Caki2 (cell line): ENCODE measurements around the gene RAB4A. TPM values are rescaled to one million over a fixed set of nuclear protein-coding genes. Genes with fewer than 3 reads are reported as not detected.

ENCODE experiments used
- DNase-seq: peaks from one replicate; pipeline ENCODE4 v3.0.0-alpha.2; 2015; ENCODE audit warnings: low read depth
- in situ Hi-C: cut with HindIII; loops from 2 replicates; pipeline ENCODE4 v1.10.0; 2016; ENCODE audit warnings: low sequenced_read_pairs, low pct_unique_long_range_greater_than_20kb, mixed read lengths
- total RNA-seq: library from RNA; depleted of rRNA; stranded (reverse); fragments of >200 nt; shearing (Covaris generic); gene quantifications from 2 replicates; pipeline ENCODE4 v1.2.3, GENCODE V29; 2014; ENCODE audit warnings: low replicate concordance

The RAB4A gene
- total RNA-seq, 1 experiment from 2014 or later: 65.1 TPM

DNA sequence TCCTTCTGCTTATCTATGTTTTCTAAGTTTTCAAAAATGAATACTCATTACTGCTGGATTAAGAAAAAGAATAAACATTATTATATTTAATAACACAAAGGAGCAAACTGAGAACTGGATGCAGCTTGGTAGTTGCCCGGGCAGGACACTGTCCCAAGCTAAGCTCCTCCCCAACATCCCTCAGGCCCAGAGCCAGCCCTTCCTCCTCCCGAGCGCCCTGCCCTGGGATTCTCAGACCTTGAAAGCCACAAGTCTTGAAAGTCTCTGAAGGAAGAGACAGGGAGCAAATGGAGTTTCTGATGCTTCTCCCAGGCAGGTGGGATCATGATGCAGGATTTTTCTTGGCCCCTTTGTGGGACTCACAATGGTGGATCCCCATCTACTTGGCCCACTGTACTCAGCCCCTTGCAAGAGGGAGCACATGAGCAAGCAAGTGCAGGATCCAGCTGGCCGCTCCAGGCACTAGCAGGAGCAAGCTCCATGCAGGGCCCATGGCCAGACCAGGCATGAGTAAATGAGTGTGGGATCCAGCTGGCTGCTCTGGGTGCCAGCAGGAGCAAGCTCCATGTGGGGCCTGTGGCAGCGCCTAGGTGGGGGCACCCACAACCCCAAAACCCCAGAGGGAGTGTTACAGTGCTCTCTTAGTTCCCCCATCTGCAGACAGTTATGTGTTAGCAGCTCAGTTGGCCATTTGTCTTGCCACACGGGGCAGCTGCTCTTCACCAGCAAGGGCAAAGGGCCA lies 32.1 kb upstream of the RAB4A start:
- in situ Hi-C loops: no loop called here
- DNase-seq: no peak

DNA sequence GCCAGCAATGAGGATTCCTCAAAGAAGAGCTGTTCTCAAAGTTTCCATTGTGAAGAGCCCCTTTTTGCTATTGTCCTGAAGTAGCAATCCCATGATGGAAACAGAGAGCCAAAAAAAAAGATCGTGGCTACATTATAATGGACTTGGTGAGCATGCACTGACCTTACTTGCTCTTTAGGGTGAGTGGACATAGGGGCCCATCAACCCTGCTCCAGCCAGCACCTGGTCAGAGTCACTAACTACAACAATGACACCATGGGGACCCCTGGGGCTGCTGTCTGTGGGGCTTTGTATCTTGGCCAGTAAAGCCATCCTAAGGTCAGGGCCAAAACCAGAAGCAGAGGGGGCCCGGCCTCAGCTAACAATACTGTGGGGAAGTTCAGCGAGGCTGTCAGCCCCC lies 30.4 kb upstream of the RAB4A start:
- DNase-seq: no peak
- in situ Hi-C loops: no loop called here

DNA sequence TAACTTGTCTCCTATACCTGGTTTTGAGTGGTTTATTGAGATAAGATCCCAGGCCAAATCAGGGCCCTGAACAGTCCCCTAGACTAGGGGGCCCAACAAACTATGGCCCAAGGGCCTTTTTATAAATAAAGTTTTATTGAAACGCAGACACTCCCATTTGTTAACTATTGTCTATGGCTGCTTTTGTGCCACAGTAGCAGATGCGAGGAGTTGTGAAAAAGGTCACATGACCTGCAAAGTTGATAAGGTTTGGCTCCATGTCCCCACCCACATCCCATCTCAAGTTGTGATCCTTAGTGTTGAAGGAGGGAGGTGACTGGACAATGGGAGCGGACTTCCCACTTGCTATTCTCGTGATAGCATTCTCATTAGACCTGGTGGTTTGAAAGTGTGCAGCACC lies 29.5 kb upstream of the RAB4A start:
- no peak for DNase-seq

DNA sequence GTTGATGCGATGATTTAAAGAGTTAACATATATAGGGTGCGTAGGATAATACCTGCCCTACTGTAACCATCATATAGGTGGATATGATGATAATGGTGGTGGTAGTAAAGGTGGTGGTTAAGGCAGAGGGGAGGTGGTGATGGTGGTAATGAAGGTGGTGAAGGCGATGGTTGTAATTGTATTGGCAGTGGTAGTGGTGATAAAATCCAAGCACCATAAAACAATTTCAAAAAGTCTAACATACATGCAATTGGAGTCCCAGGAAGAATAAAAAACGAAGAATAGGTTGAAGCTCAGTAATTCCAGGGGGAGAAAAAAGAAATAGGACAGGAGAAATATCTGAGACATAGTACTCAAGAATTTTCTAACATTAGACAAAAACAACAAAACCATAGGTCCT lies 27.3 kb upstream of the RAB4A start:
- in situ Hi-C loops: no loop called here
- DNase-seq: no peak

More for the DNA sequence above, 29.5 kb upstream of the RAB4A start:
- in situ Hi-C loops: no loop called here

DNA sequence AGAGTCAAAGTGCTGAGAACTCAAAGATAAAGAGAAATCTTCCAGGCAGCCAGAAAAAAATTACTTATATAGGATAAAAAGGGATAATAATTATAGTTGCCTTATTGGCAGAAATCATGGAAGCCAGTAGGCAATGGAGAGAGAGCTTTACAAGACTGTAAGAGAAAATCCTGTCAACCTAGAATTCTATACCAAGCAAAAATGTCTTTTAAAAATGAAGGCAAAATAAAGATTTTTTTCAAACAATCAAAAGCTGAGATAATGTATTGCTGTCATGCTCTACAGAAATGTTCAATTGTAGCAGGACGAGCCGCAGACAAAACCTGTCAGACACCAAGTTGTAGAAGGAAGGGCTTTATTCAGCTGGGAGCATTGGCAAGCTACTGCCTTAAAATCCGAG lies 26.8 kb upstream of the RAB4A start:
- DNase-seq: no peak
- in situ Hi-C loops: no loop called here

DNA sequence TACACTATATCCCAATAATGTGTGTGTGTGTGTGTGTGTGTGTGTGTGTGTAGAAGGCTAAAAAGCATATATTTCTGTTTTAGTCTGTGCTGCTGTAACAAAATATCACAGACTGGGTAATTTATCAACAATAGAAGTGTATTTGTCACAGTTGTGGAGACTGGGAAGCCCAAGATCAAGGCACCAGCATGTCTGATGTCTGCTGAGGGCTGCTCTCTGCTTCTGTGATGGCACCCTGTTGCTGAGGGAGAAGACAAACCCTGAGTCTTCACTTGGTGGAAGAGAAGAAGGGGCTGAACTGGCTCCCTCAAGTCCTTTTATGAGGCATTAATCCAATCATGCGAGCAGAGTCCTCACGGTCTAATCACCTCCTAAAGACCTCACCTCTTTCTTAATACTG lies 23.0 kb upstream of the RAB4A start:
- in situ Hi-C loops: no loop called here
- no peak for DNase-seq

DNA sequence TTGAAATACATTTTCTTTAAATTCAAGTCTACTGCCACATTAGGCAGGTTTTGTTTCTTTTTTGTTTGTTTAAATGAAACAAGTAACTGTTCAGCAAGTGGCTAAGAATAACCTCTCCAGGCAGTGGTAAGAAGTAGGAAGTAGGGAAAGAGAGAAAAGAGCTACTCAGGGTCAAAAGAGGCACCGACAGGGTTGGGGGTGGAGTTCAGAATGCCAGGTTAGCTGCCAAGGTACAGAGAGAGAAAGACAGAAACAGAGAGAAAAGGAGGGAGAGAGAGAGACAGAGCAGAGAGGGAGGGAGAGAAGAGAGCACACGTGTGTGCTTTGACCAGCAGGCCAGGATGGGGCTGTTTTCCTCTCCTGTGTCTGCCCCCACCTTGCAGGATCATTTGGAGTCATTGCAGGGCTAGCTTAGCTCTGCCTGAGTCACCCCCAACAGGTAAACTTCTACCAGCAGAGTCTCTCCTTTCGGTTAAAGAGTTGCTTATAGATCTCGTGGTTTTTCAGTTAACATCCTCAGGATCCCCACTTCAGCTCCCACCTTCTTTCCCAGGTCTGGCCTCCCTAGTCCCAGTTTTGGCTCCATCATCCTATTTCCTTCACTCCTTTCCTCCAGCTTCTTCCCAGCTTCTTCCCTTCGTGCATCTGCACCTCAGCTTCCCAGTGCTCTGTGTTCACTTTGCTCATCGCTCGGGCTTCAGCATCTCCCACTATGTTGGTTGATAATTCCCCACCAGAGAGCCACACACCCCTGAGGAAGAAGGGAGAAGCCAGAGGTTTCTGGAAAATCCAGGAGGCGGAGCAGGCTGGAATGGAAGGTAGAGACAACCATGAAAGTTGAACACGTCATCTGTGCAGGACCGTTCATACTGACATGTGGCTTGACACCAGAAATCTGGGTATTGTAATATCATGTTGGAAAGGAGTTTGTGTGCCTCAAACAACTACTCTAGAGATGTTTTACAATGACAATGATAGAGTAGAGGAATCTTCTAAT lies 21.8 kb upstream of the RAB4A start:
- in situ Hi-C loops: no loop called here
- DNase-seq: no peak

DNA sequence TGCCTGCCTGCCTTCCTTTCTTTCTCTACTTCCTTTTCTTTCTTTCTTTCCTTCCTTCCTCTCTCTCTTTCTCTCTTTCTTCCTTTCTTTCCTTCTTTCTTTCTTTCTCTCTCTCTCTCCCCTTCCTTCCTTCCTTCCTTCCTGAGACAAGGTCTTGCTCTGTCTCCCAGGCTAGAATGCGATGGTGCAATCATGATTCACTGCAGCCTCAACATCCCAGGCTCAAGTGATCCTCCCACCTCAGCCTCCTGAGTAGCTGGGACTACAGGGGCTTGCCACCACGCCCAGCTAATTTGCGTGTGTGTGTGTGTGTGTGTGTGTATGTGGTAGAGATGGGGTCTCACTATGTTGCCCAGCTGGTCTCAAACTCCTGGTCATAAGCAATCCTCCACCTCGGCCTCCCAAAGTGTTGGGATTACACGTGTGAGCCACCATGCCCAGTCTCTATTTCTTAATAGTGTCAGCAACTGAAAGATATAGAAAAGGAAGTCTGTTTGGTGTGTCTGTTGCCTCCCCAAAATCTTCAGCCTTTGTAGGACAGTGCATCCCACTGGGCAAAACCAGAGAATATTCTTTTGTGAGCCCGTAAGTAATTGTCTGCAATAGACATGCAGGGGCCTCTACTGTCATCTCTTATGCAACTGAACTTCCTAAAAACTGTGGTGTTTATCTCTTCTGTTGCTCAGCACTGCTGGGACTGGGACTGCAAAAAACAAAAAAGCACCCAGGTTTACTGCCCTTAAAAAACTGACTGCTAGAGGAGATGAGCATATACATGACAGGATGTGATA lies 20.9 kb upstream of the RAB4A start:
- DNase-seq: no peak
- in situ Hi-C loops: no loop called here

DNA sequence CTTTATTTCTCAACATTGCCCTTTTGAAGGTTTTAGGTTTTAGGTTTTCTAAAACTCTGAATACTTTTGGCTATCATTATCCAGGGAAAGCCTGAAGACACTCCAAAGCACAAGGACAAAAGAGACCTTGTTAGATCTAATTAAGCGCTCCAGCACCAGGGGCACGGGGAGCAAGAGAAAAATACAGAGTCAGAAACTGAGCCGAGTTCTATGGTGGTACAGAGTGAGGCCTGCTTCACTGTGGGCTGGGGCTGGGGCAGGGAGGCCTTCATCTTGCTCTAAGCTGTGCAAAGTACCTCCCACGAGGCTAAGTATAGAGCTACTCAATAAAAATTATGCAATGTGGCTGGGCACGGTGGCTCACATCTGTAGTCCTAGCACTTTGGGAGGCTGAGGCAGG lies 19.7 kb upstream of the RAB4A start:
- in situ Hi-C loops: no loop called here
- no peak for DNase-seq

DNA sequence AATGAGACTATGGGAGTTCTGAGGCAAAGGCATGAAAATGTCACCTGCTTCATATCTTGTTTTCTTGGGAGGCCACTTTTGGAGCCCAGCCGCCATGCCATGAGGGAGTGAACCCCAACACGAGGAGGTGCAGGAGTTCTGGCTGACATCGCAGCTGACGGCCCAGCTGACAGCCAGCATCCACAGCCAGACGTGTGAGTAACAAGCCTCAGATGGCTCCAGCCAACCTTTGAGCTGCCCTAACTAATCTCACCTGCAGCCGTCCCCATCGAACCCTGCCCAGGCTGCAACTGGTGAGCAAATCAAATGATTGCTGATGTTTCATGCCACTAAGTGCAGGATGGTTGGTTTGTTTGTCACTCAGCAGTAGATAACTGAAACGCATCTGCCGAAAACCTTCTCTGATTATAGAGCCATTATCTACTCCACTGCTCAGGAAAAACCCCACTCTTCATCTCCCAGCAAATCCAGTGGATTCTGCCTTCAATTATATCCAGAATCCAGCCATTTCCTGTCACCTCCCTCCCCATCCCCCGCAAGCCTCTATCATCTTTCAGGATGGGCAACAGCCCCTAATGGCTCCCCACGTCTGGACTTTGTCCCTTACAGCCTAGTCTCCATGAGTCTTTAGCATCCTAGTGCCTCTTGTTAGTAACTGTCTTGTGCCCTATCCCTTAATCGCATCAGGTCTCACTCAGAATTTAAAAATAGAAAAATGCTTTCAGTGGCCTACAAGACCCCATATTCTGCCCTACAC lies 18.5 kb upstream of the RAB4A start:
- in situ Hi-C loops: no loop called here
- no peak for DNase-seq

DNA sequence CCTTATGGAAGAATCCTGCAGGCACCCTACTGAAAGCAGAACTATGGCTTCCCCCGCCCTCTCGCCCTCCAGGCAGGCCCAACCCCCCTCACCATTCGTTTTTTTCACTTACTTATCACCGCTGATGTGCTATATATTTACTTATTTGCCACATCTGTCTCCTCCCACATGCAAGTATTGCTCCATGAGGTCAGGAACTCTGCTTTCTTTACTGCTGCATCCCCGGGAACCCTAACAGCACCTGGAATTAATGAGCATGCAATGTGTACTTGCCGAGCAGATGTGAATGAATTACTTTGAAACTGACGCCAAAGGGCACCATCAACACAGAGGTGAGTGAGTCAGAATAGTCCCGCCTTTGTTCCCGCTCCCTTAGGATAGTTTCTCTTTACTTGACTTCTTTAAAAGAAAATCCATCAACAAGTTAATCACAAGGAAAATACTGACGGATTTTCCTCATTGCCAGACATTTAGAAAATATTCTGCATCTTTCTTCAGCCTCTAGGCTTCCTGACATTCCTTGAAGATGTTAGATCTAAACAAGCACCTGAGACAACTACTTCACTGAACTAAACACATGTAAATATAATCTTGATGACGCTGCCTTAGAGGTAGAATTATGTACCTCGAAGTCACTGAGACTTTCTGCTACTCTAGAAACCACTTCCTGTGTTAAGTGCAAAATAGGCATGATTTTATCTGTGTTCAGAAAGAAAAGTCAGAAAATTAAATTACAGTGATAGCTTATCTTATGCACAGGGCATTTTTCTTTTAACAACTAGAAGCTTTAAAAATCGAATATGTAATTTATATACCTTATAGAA lies 17.5 kb upstream of the RAB4A start:
- in situ Hi-C loops: no loop called here
- peak; percentile 79 for DNase-seq

DNA sequence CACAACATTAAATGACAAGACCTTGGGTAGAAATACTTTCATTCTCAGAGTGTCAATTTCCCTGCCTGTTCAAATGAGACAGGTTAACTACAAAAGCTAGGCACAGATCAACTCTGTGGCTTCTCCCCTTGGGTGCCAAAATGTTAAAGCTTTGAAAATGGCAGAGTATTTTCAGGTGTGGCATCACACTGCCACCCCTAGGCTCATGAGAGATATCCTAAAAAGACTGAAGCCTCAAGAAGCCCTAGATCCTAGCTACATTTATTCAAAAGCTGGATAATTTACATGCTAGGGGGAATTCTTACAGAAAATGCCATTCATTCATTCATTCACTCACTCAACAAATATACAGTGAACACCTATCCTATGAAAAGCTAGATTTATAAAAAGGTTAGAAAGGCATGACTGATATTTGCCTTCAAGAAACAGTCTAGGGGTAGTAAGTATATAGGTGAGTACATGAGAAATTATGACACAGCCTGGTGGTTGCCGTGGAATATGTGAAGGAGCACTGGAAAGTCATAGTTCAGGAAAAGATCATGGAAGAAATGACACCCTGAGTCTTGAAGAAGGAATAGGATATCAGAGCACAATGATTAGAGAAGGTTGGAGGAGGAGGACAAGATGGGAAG lies 15.9 kb upstream of the RAB4A start:
- in situ Hi-C loops: no loop called here
- DNase-seq: peak; percentile 14

DNA sequence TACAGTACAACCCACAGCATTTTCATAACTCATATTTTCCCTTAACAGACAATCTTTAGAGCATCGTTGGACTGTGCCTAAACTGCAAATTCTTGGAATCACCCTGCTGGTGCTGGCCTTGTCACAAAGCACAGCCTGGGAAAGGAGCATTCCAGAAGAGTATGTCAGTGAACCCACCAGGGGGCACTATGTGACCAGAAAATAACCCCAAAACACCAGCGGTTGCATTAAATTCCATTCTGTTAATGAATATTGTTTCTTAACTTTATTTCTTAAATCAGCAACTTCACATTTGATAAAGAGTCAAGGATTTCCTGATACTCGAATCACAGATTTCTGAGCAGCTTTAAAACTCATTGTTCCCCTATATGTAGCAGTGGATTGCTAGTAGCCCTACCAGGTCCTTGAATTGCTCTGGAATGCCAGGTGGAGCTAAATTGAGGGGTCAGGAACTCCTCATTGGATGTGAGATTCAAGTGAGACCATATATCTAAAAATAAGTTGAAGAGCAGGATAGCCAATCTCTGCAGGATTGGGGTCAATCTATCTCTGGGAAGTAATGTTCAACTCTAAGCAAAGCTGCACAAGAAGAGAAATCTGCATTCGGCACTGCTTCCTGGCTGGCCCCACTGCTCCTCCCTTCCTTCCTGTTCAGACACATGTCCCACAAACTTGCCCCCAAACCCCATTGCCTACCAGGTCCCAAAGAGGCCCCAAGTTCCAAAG lies 12.7 kb upstream of the RAB4A start:
- in situ Hi-C loops: no loop called here
- peak; percentile 57 for DNase-seq

DNA sequence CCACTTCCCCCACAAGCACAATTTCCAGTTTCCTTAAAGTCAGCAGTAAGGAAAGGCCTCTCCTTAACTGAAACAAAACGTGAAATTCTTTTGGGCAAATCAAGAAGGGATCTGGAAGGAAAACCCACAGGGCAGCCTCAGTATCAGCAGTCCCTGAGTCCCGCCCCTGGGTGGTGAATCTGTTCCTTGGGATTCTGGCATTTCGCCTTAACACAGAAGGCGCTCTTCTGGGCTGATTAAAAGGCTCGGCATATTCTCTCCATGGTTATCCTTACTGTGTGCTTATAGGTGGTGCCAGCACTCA lies 12.2 kb upstream of the RAB4A start:
- in situ Hi-C loops: no loop called here
- DNase-seq: no peak

DNA sequence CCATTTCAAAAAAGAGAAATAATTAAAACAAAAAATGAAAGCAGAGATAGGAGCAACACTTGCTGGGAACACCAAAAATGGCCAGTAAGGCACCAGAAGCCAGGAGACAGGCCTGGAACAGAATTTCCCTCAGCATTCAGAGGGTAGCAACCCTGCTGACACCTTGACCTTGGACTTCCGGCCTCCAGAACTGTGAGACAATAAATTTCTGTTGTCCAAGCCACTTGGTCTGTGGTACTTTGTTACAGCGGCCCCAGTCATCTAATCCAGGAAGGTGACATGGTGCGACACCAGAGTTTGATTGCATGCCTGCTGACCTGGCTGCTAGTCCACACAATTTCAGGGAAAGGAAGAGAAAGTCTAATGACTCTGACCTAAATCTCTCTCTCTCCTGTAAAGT lies 10.6 kb upstream of the RAB4A start:
- in situ Hi-C loops: no loop called here
- DNase-seq: no peak

DNA sequence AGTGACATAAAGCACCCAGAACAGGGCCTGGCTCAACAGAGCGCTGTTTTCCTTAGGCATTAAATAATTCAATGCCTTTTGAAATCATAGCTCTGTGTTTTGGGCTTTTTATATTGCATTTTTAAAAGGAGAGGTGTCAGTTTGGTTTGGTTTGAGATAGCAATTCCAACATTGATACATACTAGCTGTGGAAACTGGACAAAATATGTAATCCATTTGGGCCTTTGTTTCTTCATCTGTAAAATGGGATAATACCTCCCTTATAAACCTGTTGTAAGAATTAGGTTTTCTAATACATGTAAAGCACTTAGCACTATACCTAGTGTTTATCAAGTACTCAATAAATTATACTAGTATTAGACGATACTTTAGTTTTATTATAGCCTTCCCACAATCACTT lies 8.7 kb upstream of the RAB4A start:
- no peak for DNase-seq
- in situ Hi-C loops: no loop called here
